Measurements from ENCODE around the gene UBIAD1. TPM values are rescaled to one million over a fixed set of nuclear protein-coding genes. Genes with fewer than 3 reads are reported as not detected.

The UBIAD1 gene
- polyA plus RNA-seq, 1 donor = 13.6 TPM

- no peak overlapping the region for H3K27ac ChIP-seq (ENCODE audit: low read length)
- H3K4me3 ChIP-seq (ENCODE audit: low read length) = no peak overlapping the region
- peaks cover 12% of the 10 kb centered on the region for H3K27me3 ChIP-seq (ENCODE audit: control insufficient read depth, insufficient read depth, low read length)
- H3K4me1 ChIP-seq (ENCODE audit: control insufficient read depth, insufficient read depth, low read length) = no peaks in the 10 kb centered on the region
- no peak for DNase-seq
- 80% methylated on average over 1 of the region's 7 CpGs for WGBS (ENCODE audit: insufficient coverage, low lambda C conversion rate)
- no peaks in the 10 kb centered on the region for H3K9me3 ChIP-seq (ENCODE audit: control insufficient read depth, low read depth, low read length)
- no peaks in the 10 kb centered on the region for H3K36me3 ChIP-seq (ENCODE audit: control insufficient read depth, insufficient read depth, low read length)
Observed at GRCh38 chr1:11309385-11309784, 36.4 kb downstream of the UBIAD1 start.

- WGBS (ENCODE audit: insufficient coverage, low lambda C conversion rate) = 45% methylated on average over 2 of the region's 15 CpGs
- H3K9me3 ChIP-seq (ENCODE audit: control insufficient read depth, low read depth, low read length) = no peaks in the 10 kb centered on the region
- no peak for DNase-seq
Observed at GRCh38 chr1:11311816-11312755, 39.1 kb downstream of the UBIAD1 start.

GRCh38 chr1:11314959-11315358 is 42.0 kb downstream of the UBIAD1 start:
- Histone ChIP-seq H3K4me3 (ENCODE audit: low read length) (no peak overlapping the region), H3K4me1 (ENCODE audit: control insufficient read depth, insufficient read depth, low read length) (no peaks in the 10 kb centered on the region), H3K9me3 (ENCODE audit: control insufficient read depth, low read depth, low read length) (no peaks in the 10 kb centered on the region), H3K27ac (ENCODE audit: low read length) (no peak overlapping the region), H3K27me3 (ENCODE audit: control insufficient read depth, insufficient read depth, low read length) (peaks cover 26% of the 10 kb centered on the region), H3K36me3 (ENCODE audit: control insufficient read depth, insufficient read depth, low read length) (no peaks in the 10 kb centered on the region)
- no CpG with 5 or more reads among the region's 8 CpGs for WGBS (ENCODE audit: insufficient coverage, low lambda C conversion rate)
- no peak for DNase-seq

More at GRCh38 chr1:11311816-11312755, 39.1 kb downstream of the UBIAD1 start:
- no peak overlapping the region for H3K27ac ChIP-seq (ENCODE audit: low read length)
- no peak overlapping the region for H3K4me3 ChIP-seq (ENCODE audit: low read length)
- no peaks in the 10 kb centered on the region for H3K4me1 ChIP-seq (ENCODE audit: control insufficient read depth, insufficient read depth, low read length)
- H3K36me3 ChIP-seq (ENCODE audit: control insufficient read depth, insufficient read depth, low read length) = no peaks in the 10 kb centered on the region
- peaks cover 17% of the 10 kb centered on the region for H3K27me3 ChIP-seq (ENCODE audit: control insufficient read depth, insufficient read depth, low read length)

- H3K9me3 ChIP-seq (ENCODE audit: control insufficient read depth, low read depth, low read length) = no peaks in the 10 kb centered on the region
- H3K36me3 ChIP-seq (ENCODE audit: control insufficient read depth, insufficient read depth, low read length) = no peaks in the 10 kb centered on the region
- no peak overlapping the region for H3K4me3 ChIP-seq (ENCODE audit: low read length)
- DNase-seq = no peak
- no peaks in the 10 kb centered on the region for H3K4me1 ChIP-seq (ENCODE audit: control insufficient read depth, insufficient read depth, low read length)
- peaks cover 26% of the 10 kb centered on the region for H3K27me3 ChIP-seq (ENCODE audit: control insufficient read depth, insufficient read depth, low read length)
- 64% methylated on average over 3 of the region's 6 CpGs for WGBS (ENCODE audit: insufficient coverage, low lambda C conversion rate)
- no peak overlapping the region for H3K27ac ChIP-seq (ENCODE audit: low read length)
Observed at GRCh38 chr1:11316701-11317100, 43.7 kb downstream of the UBIAD1 start.

GRCh38 chr1:11318982-11319381 is 46.0 kb downstream of the UBIAD1 start:
- DNase-seq = no peak
- Histone ChIP-seq H3K4me1 (ENCODE audit: control insufficient read depth, insufficient read depth, low read length) (no peaks in the 10 kb centered on the region), H3K4me3 (ENCODE audit: low read length) (no peak overlapping the region), H3K36me3 (ENCODE audit: control insufficient read depth, insufficient read depth, low read length) (no peaks in the 10 kb centered on the region), H3K27ac (ENCODE audit: low read length) (no peak overlapping the region), H3K9me3 (ENCODE audit: control insufficient read depth, low read depth, low read length) (no peaks in the 10 kb centered on the region), H3K27me3 (ENCODE audit: control insufficient read depth, insufficient read depth, low read length) (peaks cover 14% of the 10 kb centered on the region)
- no CpG with 5 or more reads among the region's 11 CpGs for WGBS (ENCODE audit: insufficient coverage, low lambda C conversion rate)

- Histone ChIP-seq H3K4me3 (ENCODE audit: low read length) (no peak overlapping the region), H3K27me3 (ENCODE audit: control insufficient read depth, insufficient read depth, low read length) (peaks cover 14% of the 10 kb centered on the region), H3K36me3 (ENCODE audit: control insufficient read depth, insufficient read depth, low read length) (no peaks in the 10 kb centered on the region), H3K9me3 (ENCODE audit: control insufficient read depth, low read depth, low read length) (no peaks in the 10 kb centered on the region), H3K27ac (ENCODE audit: low read length) (no peak overlapping the region), H3K4me1 (ENCODE audit: control insufficient read depth, insufficient read depth, low read length) (no peaks in the 10 kb centered on the region)
- no peak for DNase-seq
- WGBS (ENCODE audit: insufficient coverage, low lambda C conversion rate) = no CpG with 5 or more reads among the region's 15 CpGs
Observed at GRCh38 chr1:11320153-11320936, 47.3 kb downstream of the UBIAD1 start.

GRCh38 chr1:11321656-11322491 is 48.9 kb downstream of the UBIAD1 start:
- whole genome bisulfite sequencing (ENCODE audit: insufficient coverage, low lambda C conversion rate) = no CpG with 5 or more reads among the region's 10 CpGs
- no peak for DNase-seq
- no peaks in the 10 kb centered on the region for H3K4me1 ChIP-seq (ENCODE audit: control insufficient read depth, insufficient read depth, low read length)

GRCh38 chr1:11324567-11325165 is 51.7 kb downstream of the UBIAD1 start:
- no peaks in the 10 kb centered on the region for H3K4me1 ChIP-seq (ENCODE audit: control insufficient read depth, insufficient read depth, low read length)
- WGBS (ENCODE audit: insufficient coverage, low lambda C conversion rate) = no CpG with 5 or more reads among the region's 17 CpGs
- no peak overlapping the region for H3K27ac ChIP-seq (ENCODE audit: low read length)
- DNase-seq = no peak
- no peaks in the 10 kb centered on the region for H3K36me3 ChIP-seq (ENCODE audit: control insufficient read depth, insufficient read depth, low read length)
- no peaks in the 10 kb centered on the region for H3K9me3 ChIP-seq (ENCODE audit: control insufficient read depth, low read depth, low read length)
- H3K4me3 ChIP-seq (ENCODE audit: low read length) = no peak overlapping the region
- peaks cover 2% of the 10 kb centered on the region for H3K27me3 ChIP-seq (ENCODE audit: control insufficient read depth, insufficient read depth, low read length)

More at GRCh38 chr1:11321656-11322491, 48.9 kb downstream of the UBIAD1 start:
- Histone ChIP-seq H3K4me3 (ENCODE audit: low read length) (no peak overlapping the region), H3K9me3 (ENCODE audit: control insufficient read depth, low read depth, low read length) (no peaks in the 10 kb centered on the region), H3K27me3 (ENCODE audit: control insufficient read depth, insufficient read depth, low read length) (peaks cover 9% of the 10 kb centered on the region), H3K36me3 (ENCODE audit: control insufficient read depth, insufficient read depth, low read length) (no peaks in the 10 kb centered on the region), H3K27ac (ENCODE audit: low read length) (no peak overlapping the region)

- WGBS (ENCODE audit: insufficient coverage, low lambda C conversion rate) = no CpG with 5 or more reads among the region's 4 CpGs
- no peaks in the 10 kb centered on the region for H3K9me3 ChIP-seq (ENCODE audit: control insufficient read depth, low read depth, low read length)
- no peak overlapping the region for H3K4me3 ChIP-seq (ENCODE audit: low read length)
Observed at GRCh38 chr1:11326070-11326469, 53.1 kb downstream of the UBIAD1 start.

More at GRCh38 chr1:11326070-11326469, 53.1 kb downstream of the UBIAD1 start:
- Histone ChIP-seq H3K27ac (ENCODE audit: low read length) (no peak overlapping the region), H3K27me3 (ENCODE audit: control insufficient read depth, insufficient read depth, low read length) (no peaks in the 10 kb centered on the region), H3K36me3 (ENCODE audit: control insufficient read depth, insufficient read depth, low read length) (no peaks in the 10 kb centered on the region), H3K4me1 (ENCODE audit: control insufficient read depth, insufficient read depth, low read length) (no peaks in the 10 kb centered on the region)
- no peak for DNase-seq

All from large intestine (tissue), 3 donors.